ENCODE measurements around the gene ZNF585A. TPM values are rescaled to one million over a fixed set of nuclear protein-coding genes. Genes with fewer than 3 reads are reported as not detected.

The ZNF585A gene
- total and polyA plus RNA-seq, 12 donors = 7.1 to 17.0 (median 12.6) TPM

- Histone ChIP-seq H3K4me1 (no peaks in the 10 kb centered on the region), H3K9me3 (peaks cover 0 to 100% (median 38%) of the 10 kb centered on the region in 11 donors), H3K27ac (no peak overlapping the region), H3K36me3 (peaks cover 4 to 99% (median 92%) of the 10 kb centered on the region in 9 donors), H3K27me3 (no peaks in the 10 kb centered on the region), H3K4me3 (no peak overlapping the region)
- DNase-seq (no peak), ATAC-seq (no peak)
- no peak for TF ChIP-seq CTCF (IDR thresholded peaks at IDR 0.05)
- WGBS, 2 donors = 95 to 100% methylated on average over 1 of the region's 1 CpG
- intact Hi-C loops (cut with DNase I) = no loop called here
Measured at GRCh38 chr19:37165635-37166034, 6.9 kb downstream of the ZNF585A start.

- H3K4me1 ChIP-seq = no peaks in the 10 kb centered on the region
- ATAC-seq = no peak
- H3K36me3 ChIP-seq = peaks cover 5 to 100% (median 94%) of the 10 kb centered on the region in 9 donors
- H3K4me3 ChIP-seq = no peak overlapping the region
- H3K27me3 ChIP-seq = no peaks in the 10 kb centered on the region
- no peak overlapping the region for H3K27ac ChIP-seq
- intact Hi-C loops (cut with DNase I) = no loop called here
- peaks cover 0 to 100% (median 87%) of the 10 kb centered on the region in 11 donors for H3K9me3 ChIP-seq
- DNase-seq = no peak
- 98 to 100% methylated on average over 1 of the region's 1 CpG for WGBS, 2 donors
- no peak for TF ChIP-seq CTCF (IDR thresholded peaks at IDR 0.05)
Measured at GRCh38 chr19:37160153-37160552, 12.3 kb downstream of the ZNF585A start.

- DNase-seq (no peak), ATAC-seq (no peak)
- intact Hi-C loops (cut with DNase I) = no loop called here
- no peak overlapping the region for H3K4me3 ChIP-seq
- TF ChIP-seq CTCF (IDR thresholded peaks at IDR 0.05) = no peak
- no peak overlapping the region for H3K27ac ChIP-seq
- H3K4me1 ChIP-seq = no peaks in the 10 kb centered on the region
- WGBS, 2 donors = 95 to 98% methylated on average over 3 of the region's 3 CpGs
- no peaks in the 10 kb centered on the region for H3K27me3 ChIP-seq
- H3K9me3 ChIP-seq = peaks cover 0 to 100% (median 82%) of the 10 kb centered on the region in 11 donors
- H3K36me3 ChIP-seq = peaks cover 0 to 99% (median 47%) of the 10 kb centered on the region in 9 donors
Measured at GRCh38 chr19:37148214-37148613, 24.3 kb downstream of the ZNF585A start.

- Histone ChIP-seq H3K4me3 (no peak overlapping the region), H3K4me1 (no peaks in the 10 kb centered on the region), H3K27ac (no peak overlapping the region), H3K27me3 (no peaks in the 10 kb centered on the region), H3K36me3 (peaks cover 0 to 30% (median 0%) of the 10 kb centered on the region in 9 donors), H3K9me3 (peaks cover 0 to 100% (median 99%) of the 10 kb centered on the region in 11 donors)
- WGBS, 2 donors = 8 to 16% methylated on average over 1 of the region's 1 CpG
- intact Hi-C loops (cut with DNase I) = no loop called here
- no peak for TF ChIP-seq CTCF (IDR thresholded peaks at IDR 0.05)
- DNase-seq (no peak), ATAC-seq (no peak)
Measured at GRCh38 chr19:37136111-37136510, 36.4 kb downstream of the ZNF585A start.

Measured in heart right ventricle (tissue), 16 donors.